ENCODE results near the gene ABI1.

ABI1 gene

GRCh38 chr10:26855186-26855585 lies 5.6 kb downstream of the ABI1 start:
- DNase-seq (ENCODE audit: low read depth in 2 of 2): no peak

- no peak for DNase-seq (ENCODE audit: low read depth in 2 of 2)
Observed at GRCh38 chr10:26854524-26854923, 6.2 kb downstream of the ABI1 start.

GRCh38 chr10:26844396-26844975 lies 16.3 kb downstream of the ABI1 start:
- no peak for DNase-seq (ENCODE audit: low read depth in 2 of 2)

- DNase-seq (ENCODE audit: low read depth in 2 of 2): no peak
Observed at GRCh38 chr10:26843736-26844135, 17.0 kb downstream of the ABI1 start.

GRCh38 chr10:26841733-26842317 lies 18.9 kb downstream of the ABI1 start:
- DNase-seq (ENCODE audit: low read depth in 2 of 2): no peak

GRCh38 chr10:26840938-26841732 lies 19.6 kb downstream of the ABI1 start:
- no peak for DNase-seq (ENCODE audit: low read depth in 2 of 2)

GRCh38 chr10:26839966-26840627 lies 20.7 kb downstream of the ABI1 start:
- no peak for DNase-seq (ENCODE audit: low read depth in 2 of 2)

- DNase-seq (ENCODE audit: low read depth in 2 of 2): no peak
Observed at GRCh38 chr10:26837139-26837538, 23.6 kb downstream of the ABI1 start.

GRCh38 chr10:26835025-26835424 lies 25.7 kb downstream of the ABI1 start:
- DNase-seq (ENCODE audit: low read depth in 2 of 2): no peak

GRCh38 chr10:26832960-26833359 lies 27.8 kb downstream of the ABI1 start:
- no peak for DNase-seq (ENCODE audit: low read depth in 2 of 2)

- DNase-seq (ENCODE audit: low read depth in 2 of 2): no peak
Observed at GRCh38 chr10:26831936-26832335, 28.8 kb downstream of the ABI1 start.

- DNase-seq (ENCODE audit: low read depth in 2 of 2): no peak
Observed at GRCh38 chr10:26829810-26830515, 30.8 kb downstream of the ABI1 start.

GRCh38 chr10:26824015-26824690 lies 36.6 kb downstream of the ABI1 start:
- no peak for DNase-seq (ENCODE audit: low read depth in 2 of 2)

- no peak for DNase-seq (ENCODE audit: low read depth in 2 of 2)
Observed at GRCh38 chr10:26821699-26822570, 38.8 kb downstream of the ABI1 start.

- DNase-seq (ENCODE audit: low read depth in 2 of 2): no peak
Observed at GRCh38 chr10:26815500-26815899, 45.3 kb downstream of the ABI1 start.

GRCh38 chr10:26810435-26811026 lies 50.2 kb downstream of the ABI1 start:
- DNase-seq (ENCODE audit: low read depth in 2 of 2): no peak

GRCh38 chr10:26809973-26810372 lies 50.8 kb downstream of the ABI1 start:
- DNase-seq (ENCODE audit: low read depth in 2 of 2): no peak

- DNase-seq (ENCODE audit: low read depth in 2 of 2): no peak
Observed at GRCh38 chr10:26807532-26807931, 53.2 kb downstream of the ABI1 start.

GRCh38 chr10:26806557-26806956 lies 54.2 kb downstream of the ABI1 start:
- DNase-seq (ENCODE audit: low read depth in 2 of 2): no peak

Data from stimulated activated CD8-positive, alpha-beta memory T cell treated with anti-CD3 and anti-CD28 coated beads, Interleukin-7, amount 100 ng/mL, for 4 hours (primary cell).